GM23338 (cell line): ENCODE measurements around the gene H2AZ2.
"Not testable (repeated sequence)": the region's sequence is repeated elsewhere in the genome, so short reads cannot be mapped to it uniquely, and the experiment has no call there.

Experiments
- CREB1 ChIP-seq: fragments of 250-450 bp; sonication (Bioruptor Pico); IDR thresholded peaks from 2 replicates; pipeline ENCODE4 v1.5.0; 2020; ENCODE audit warnings: low read depth, mild to moderate bottlenecking, moderate library complexity
- EZH2 ChIP-seq: fragments of 200-600 bp; sonication (generic); IDR thresholded peaks from one replicate; pipeline ENCODE4 v1.8.0; 2017; ENCODE audit warnings: antibody characterized with exemption, mild to moderate bottlenecking, low read depth; ENCODE audit not compliant: unreplicated experiment
- EZH2phosphoT487 ChIP-seq: fragments of 200-600 bp; sonication (generic); IDR thresholded peaks from one replicate; pipeline ENCODE4 v1.8.1; 2018; ENCODE audit warnings: antibody characterized with exemption; ENCODE audit not compliant: unreplicated experiment
- JUNB ChIP-seq: IDR thresholded peaks from one replicate; pipeline ENCODE4 v1.6.1; 2016; ENCODE audit warnings: antibody characterized with exemption; ENCODE audit not compliant: unreplicated experiment
- NANOG ChIP-seq: IDR thresholded peaks from 2 replicates; pipeline ENCODE4 v1.6.1; 2016; ENCODE audit warnings: antibody characterized with exemption, borderline replicate concordance
- POLR2AphosphoS5 ChIP-seq: IDR thresholded peaks from 2 replicates; pipeline ENCODE4 v1.6.1; 2016; ENCODE audit warnings: antibody characterized with exemption, low read depth
- STAT1 ChIP-seq: IDR thresholded peaks from one replicate; pipeline ENCODE4 v1.6.1; 2016; ENCODE audit warnings: antibody characterized with exemption; ENCODE audit not compliant: unreplicated experiment
- ZNF114 ChIP-seq: fragments of 250-450 bp; sonication (Bioruptor Pico); IDR thresholded peaks from 2 replicates; pipeline ENCODE4 v1.5.0; 2020; ENCODE audit warnings: mild to moderate bottlenecking, moderate library complexity
- ZNF331 ChIP-seq: fragments of 250-450 bp; sonication (Bioruptor Pico); IDR thresholded peaks from 2 replicates; pipeline ENCODE4 v1.5.0; 2020; ENCODE audit warnings: low read depth, mild to moderate bottlenecking, moderate library complexity
- TF ChIP-seq, protein P1 (sequence below), 2 experiments: fragments of 200-600 bp in 1 of 2; sonication (generic) in 1 of 2; conservative IDR thresholded peaks; 2 replicates each; pipeline versions ENCODE4 v1.5.1 to v1.6.1; 2016 to 2017; ENCODE audit warnings: antibody characterized with exemption in 2 of 2, low read depth in 2 of 2, mild to moderate bottlenecking in 2 of 2, moderate library complexity in 1 of 2
- TF ChIP-seq, protein P2 (sequence below): IDR thresholded peaks from one replicate; pipeline ENCODE4 v1.6.1; 2018; ENCODE audit warnings: antibody characterized with exemption; ENCODE audit not compliant: unreplicated experiment
- TF ChIP-seq, protein P3 (sequence below): IDR thresholded peaks from 2 replicates; pipeline ENCODE4 v1.6.1; 2016; ENCODE audit warnings: antibody characterized with exemption

DNA sequence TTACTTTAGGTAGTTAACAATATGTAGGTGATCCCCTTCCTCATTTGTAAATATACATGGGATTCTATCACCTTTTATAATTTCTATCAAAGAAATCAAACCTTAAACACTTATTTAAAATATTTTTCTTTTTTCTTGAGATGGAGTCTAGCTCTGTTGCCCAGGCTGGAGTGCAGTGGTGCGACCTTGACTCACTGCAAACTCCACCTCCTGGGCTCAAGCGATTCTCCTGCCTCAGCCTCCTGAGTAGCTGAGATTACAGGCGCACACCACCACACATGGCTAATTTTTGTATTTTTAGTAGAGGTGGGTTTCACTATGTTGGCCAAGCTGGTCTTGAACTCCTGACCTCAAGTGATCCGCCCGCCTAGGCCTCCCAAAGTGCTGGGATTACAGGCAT is 4.4 kb downstream of the H2AZ2 start:
- TF ChIP-seq POLR2AphosphoS5; EZH2; STAT1; EZH2phosphoT487; CREB1; JUNB; NANOG; ZNF331; ZNF114 (CRISPR knock-in tag): not testable (repeated sequence)
- TF ChIP-seq, protein P1, sequence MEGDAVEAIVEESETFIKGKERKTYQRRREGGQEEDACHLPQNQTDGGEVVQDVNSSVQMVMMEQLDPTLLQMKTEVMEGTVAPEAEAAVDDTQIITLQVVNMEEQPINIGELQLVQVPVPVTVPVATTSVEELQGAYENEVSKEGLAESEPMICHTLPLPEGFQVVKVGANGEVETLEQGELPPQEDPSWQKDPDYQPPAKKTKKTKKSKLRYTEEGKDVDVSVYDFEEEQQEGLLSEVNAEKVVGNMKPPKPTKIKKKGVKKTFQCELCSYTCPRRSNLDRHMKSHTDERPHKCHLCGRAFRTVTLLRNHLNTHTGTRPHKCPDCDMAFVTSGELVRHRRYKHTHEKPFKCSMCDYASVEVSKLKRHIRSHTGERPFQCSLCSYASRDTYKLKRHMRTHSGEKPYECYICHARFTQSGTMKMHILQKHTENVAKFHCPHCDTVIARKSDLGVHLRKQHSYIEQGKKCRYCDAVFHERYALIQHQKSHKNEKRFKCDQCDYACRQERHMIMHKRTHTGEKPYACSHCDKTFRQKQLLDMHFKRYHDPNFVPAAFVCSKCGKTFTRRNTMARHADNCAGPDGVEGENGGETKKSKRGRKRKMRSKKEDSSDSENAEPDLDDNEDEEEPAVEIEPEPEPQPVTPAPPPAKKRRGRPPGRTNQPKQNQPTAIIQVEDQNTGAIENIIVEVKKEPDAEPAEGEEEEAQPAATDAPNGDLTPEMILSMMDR (conservative IDR thresholded peaks at IDR 0.05; ENCODE audit: low read depth in 2 of 2) = not testable (repeated sequence)
- TF ChIP-seq, protein P2, sequence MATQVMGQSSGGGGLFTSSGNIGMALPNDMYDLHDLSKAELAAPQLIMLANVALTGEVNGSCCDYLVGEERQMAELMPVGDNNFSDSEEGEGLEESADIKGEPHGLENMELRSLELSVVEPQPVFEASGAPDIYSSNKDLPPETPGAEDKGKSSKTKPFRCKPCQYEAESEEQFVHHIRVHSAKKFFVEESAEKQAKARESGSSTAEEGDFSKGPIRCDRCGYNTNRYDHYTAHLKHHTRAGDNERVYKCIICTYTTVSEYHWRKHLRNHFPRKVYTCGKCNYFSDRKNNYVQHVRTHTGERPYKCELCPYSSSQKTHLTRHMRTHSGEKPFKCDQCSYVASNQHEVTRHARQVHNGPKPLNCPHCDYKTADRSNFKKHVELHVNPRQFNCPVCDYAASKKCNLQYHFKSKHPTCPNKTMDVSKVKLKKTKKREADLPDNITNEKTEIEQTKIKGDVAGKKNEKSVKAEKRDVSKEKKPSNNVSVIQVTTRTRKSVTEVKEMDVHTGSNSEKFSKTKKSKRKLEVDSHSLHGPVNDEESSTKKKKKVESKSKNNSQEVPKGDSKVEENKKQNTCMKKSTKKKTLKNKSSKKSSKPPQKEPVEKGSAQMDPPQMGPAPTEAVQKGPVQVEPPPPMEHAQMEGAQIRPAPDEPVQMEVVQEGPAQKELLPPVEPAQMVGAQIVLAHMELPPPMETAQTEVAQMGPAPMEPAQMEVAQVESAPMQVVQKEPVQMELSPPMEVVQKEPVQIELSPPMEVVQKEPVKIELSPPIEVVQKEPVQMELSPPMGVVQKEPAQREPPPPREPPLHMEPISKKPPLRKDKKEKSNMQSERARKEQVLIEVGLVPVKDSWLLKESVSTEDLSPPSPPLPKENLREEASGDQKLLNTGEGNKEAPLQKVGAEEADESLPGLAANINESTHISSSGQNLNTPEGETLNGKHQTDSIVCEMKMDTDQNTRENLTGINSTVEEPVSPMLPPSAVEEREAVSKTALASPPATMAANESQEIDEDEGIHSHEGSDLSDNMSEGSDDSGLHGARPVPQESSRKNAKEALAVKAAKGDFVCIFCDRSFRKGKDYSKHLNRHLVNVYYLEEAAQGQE = not testable (repeated sequence)
- TF ChIP-seq, protein P3, sequence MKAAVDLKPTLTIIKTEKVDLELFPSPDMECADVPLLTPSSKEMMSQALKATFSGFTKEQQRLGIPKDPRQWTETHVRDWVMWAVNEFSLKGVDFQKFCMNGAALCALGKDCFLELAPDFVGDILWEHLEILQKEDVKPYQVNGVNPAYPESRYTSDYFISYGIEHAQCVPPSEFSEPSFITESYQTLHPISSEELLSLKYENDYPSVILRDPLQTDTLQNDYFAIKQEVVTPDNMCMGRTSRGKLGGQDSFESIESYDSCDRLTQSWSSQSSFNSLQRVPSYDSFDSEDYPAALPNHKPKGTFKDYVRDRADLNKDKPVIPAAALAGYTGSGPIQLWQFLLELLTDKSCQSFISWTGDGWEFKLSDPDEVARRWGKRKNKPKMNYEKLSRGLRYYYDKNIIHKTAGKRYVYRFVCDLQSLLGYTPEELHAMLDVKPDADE = not testable (repeated sequence)
